H9 (cell line): ENCODE data around the gene FAM120A. TPM values are rescaled to one million over a fixed set of nuclear protein-coding genes. Genes with fewer than 3 reads are reported as not detected.

Source experiments
- DNase-seq: peaks from one replicate; pipeline ENCODE4 v3.0.0-alpha.2; 2017
- H2AFZ ChIP-seq: one replicate; pipeline ENCODE4 v1.6.1; 2013; ENCODE audit warnings: mild to moderate bottlenecking, low read length, control low read depth, moderate library complexity
- H2AK5ac ChIP-seq: 2 replicates; pipeline ENCODE4 v1.6.1; 2013; ENCODE audit warnings: low read length, control low read depth, mixed read lengths; ENCODE audit not compliant: insufficient read length
- H2BK120ac ChIP-seq: one replicate; pipeline ENCODE4 v1.6.1; 2013; ENCODE audit warnings: low read depth, mild to moderate bottlenecking, low read length, control low read depth, inconsistent platforms; ENCODE audit not compliant: poor library complexity, severe bottlenecking
- H2BK12ac ChIP-seq: 2 replicates; pipeline ENCODE4 v1.6.1; 2013; ENCODE audit warnings: low read length, control low read depth, mixed read lengths, low read depth; ENCODE audit not compliant: insufficient read length
- H2BK15ac ChIP-seq: 2 replicates; pipeline ENCODE4 v1.6.1; 2013; ENCODE audit warnings: low read depth, low read length, control low read depth
- H2BK20ac ChIP-seq: one replicate; pipeline ENCODE4 v1.6.1; 2013; ENCODE audit warnings: low read depth, mild to moderate bottlenecking, low read length, control low read depth, inconsistent platforms; ENCODE audit not compliant: poor library complexity, severe bottlenecking
- H2BK5ac ChIP-seq: 2 replicates; pipeline ENCODE4 v1.6.1; 2013; ENCODE audit warnings: low read length, control low read depth, mixed read lengths; ENCODE audit not compliant: insufficient read length
- H3K14ac ChIP-seq: 2 replicates; pipeline ENCODE4 v1.6.1; 2013; ENCODE audit warnings: low read length, control low read depth; ENCODE audit not compliant: insufficient read depth
- H3K18ac ChIP-seq: 2 replicates; pipeline ENCODE4 v1.6.1; 2013; ENCODE audit warnings: low read depth, mild to moderate bottlenecking, mixed read lengths, low read length, control low read depth; ENCODE audit not compliant: insufficient read length
- H3K23ac ChIP-seq: 2 replicates; pipeline ENCODE4 v1.6.1; 2013; ENCODE audit warnings: low read length, control low read depth, mixed read lengths, low read depth; ENCODE audit not compliant: insufficient read length
- H3K23me2 ChIP-seq: 2 replicates; pipeline ENCODE4 v1.6.1; 2013; ENCODE audit warnings: low read depth, mild to moderate bottlenecking, mixed read lengths, low read length, control low read depth; ENCODE audit not compliant: insufficient read length, poor library complexity, severe bottlenecking
- H3K27ac ChIP-seq: 2 replicates; pipeline ENCODE4 v1.5.1; 2013; ENCODE audit warnings: low read length, control low read depth, mixed read lengths, low read depth; ENCODE audit not compliant: insufficient read length
- H3K27me3 ChIP-seq: 2 replicates; pipeline ENCODE4 v1.6.1; 2013; ENCODE audit warnings: low read length, control low read depth, inconsistent platforms; ENCODE audit not compliant: insufficient read depth
- H3K4ac ChIP-seq: 2 replicates; pipeline ENCODE4 v1.6.1; 2013; ENCODE audit warnings: low read depth, mild to moderate bottlenecking, control low read depth, inconsistent platforms, low read length, moderate library complexity
- H3K4me1 ChIP-seq: 2 replicates; pipeline ENCODE4 v1.6.1; 2013; ENCODE audit warnings: low read length, control low read depth, inconsistent platforms; ENCODE audit not compliant: insufficient read depth
- H3K4me2 ChIP-seq: 2 replicates; pipeline ENCODE4 v1.6.1; 2013; ENCODE audit warnings: low read length, control low read depth, mixed read lengths; ENCODE audit not compliant: insufficient read length, insufficient read depth
- H3K56ac ChIP-seq: 2 replicates; pipeline ENCODE4 v1.6.1; 2013; ENCODE audit warnings: low read depth, mild to moderate bottlenecking, mixed read lengths, low read length, control low read depth; ENCODE audit not compliant: insufficient read length
- H3K79me1 ChIP-seq: 2 replicates; pipeline ENCODE4 v1.6.1; 2013; ENCODE audit warnings: low read depth, mild to moderate bottlenecking, moderate library complexity, low read length, control low read depth, inconsistent platforms; ENCODE audit not compliant: insufficient read depth, poor library complexity, severe bottlenecking
- H3K79me2 ChIP-seq: 2 replicates; pipeline ENCODE4 v1.6.1; 2013; ENCODE audit warnings: low read length, control low read depth, inconsistent platforms; ENCODE audit not compliant: insufficient read depth
- H3K9ac ChIP-seq: 2 replicates; pipeline ENCODE4 v1.6.1; 2013; ENCODE audit warnings: low read length, control low read depth, mixed read lengths; ENCODE audit not compliant: insufficient read length; ENCODE audit errors: extremely low read depth
- H3K9me3 ChIP-seq: one replicate; pipeline ENCODE4 v1.6.1; 2013; ENCODE audit warnings: low read depth, low read length, inconsistent platforms; ENCODE audit not compliant: control insufficient read depth
- H3T11ph ChIP-seq: one replicate; pipeline ENCODE4 v1.6.1; 2013; ENCODE audit warnings: mild to moderate bottlenecking, low read length, control low read depth, inconsistent platforms
- H4K20me1 ChIP-seq: one replicate; pipeline ENCODE4 v1.6.1; 2013; ENCODE audit not compliant: control insufficient read depth, insufficient read length, insufficient read depth
- H4K5ac ChIP-seq: 2 replicates; pipeline ENCODE4 v1.6.1; 2013; ENCODE audit warnings: low read depth, mild to moderate bottlenecking, mixed read lengths, low read length, control low read depth; ENCODE audit not compliant: insufficient read length
- H4K8ac ChIP-seq: replicated peaks from 2 replicates; pipeline ENCODE4 v1.6.1; 2013; ENCODE audit warnings: low read length, control low read depth, mixed read lengths, low read depth; ENCODE audit not compliant: insufficient read length
- H4K91ac ChIP-seq: 2 replicates; pipeline ENCODE4 v1.6.1; 2013; ENCODE audit warnings: low read depth, mild to moderate bottlenecking, moderate library complexity, mixed read lengths, low read length, control low read depth; ENCODE audit not compliant: insufficient read length
- H3K27ac Mint-ChIP-seq, 3 experiments: 2 replicates in 2 of 3; 3 replicates in 1 of 3; pipeline ENCODE4 v1.8.0; 2020 to 2021; ENCODE audit warnings: mixed read lengths in 3 of 3, mild to moderate bottlenecking in 1 of 3, moderate library complexity in 1 of 3
- H3K27me3 Mint-ChIP-seq: 2 replicates; pipeline ENCODE4 v1.8.0; 2021; ENCODE audit warnings: low read depth, mild to moderate bottlenecking, moderate library complexity, mixed read lengths
- H3K36me3 Mint-ChIP-seq, 3 experiments: 2 replicates in 2 of 3; 3 replicates in 1 of 3; pipeline ENCODE4 v1.8.0; 2020 to 2021; ENCODE audit warnings: low read depth in 3 of 3, mixed read lengths in 3 of 3; ENCODE audit not compliant: insufficient read depth in 1 of 3
- H3K4me1 Mint-ChIP-seq, 2 experiments: 2 replicates each; pipeline ENCODE4 v1.8.0; 2020; ENCODE audit warnings: mixed read lengths in 2 of 2
- H3K4me3 Mint-ChIP-seq, 2 experiments: 2 replicates in 1 of 2; 3 replicates in 1 of 2; pipeline ENCODE4 v1.8.0; 2020 to 2021; ENCODE audit warnings: mild to moderate bottlenecking in 2 of 2, mixed read lengths in 2 of 2, moderate library complexity in 1 of 2
- H3K9me3 Mint-ChIP-seq, 2 experiments: 2 replicates in 1 of 2; 3 replicates in 1 of 2; pipeline ENCODE4 v1.8.0; 2020; ENCODE audit warnings: mild to moderate bottlenecking in 2 of 2, mixed read lengths in 2 of 2, moderate library complexity in 1 of 2
- CTCF ChIP-seq: fragments of 200-600 bp; sonication (generic); conservative IDR thresholded peaks from 3 replicates; pipeline ENCODE4 v1.8.0; 2021; ENCODE audit warnings: antibody characterized with exemption, mild to moderate bottlenecking
- WGBS: extraction: QIAGEN DNeasy Blood & Tissue Kit; methylation state at CpG from one replicate; pipeline ENCODE4 v1.1.7; 2013; ENCODE audit warnings: missing lambda C conversion rate, low lambda C conversion rate, mixed read lengths; ENCODE audit not compliant: insufficient read length; ENCODE audit errors: extremely low coverage; 5-methylcytosine and 5-hydroxymethylcytosine counted together
- total RNA-seq: library from RNA; stranded (reverse); gene quantifications from 2 replicates; pipeline ENCODE4 v1.2.1, GENCODE V29; 2021

The FAM120A gene
- total RNA-seq, 1 experiment from 2014 or later = 57.7 TPM

GRCh38 chr9:93436655-93437407 is 14.7 kb upstream of the FAM120A start:
- no peak overlapping the region for H3K9ac ChIP-seq
- H3K4ac ChIP-seq = no peak overlapping the region
- no peaks in the 10 kb centered on the region for H3K9me3 ChIP-seq
- no peak overlapping the region for H4K5ac ChIP-seq
- peak; percentile 47 for DNase-seq
- H4K91ac ChIP-seq = no peak overlapping the region
- no peak overlapping the region for H2BK120ac ChIP-seq
- H3K4me1 Mint-ChIP-seq = peaks cover 4 to 11% of the 10 kb centered on the region in 2 experiments; a peak in 3 of 4 replicates
- H4K8ac ChIP-seq = no peak overlapping the region
- peaks cover 1% of the 10 kb centered on the region; the same call in 1 of the 2 replicates for H3K27me3 Mint-ChIP-seq
- no peak overlapping the region for H2AFZ ChIP-seq
- H2BK5ac ChIP-seq = no peak overlapping the region
- no peaks in the 10 kb centered on the region for H3K27me3 ChIP-seq
- WGBS = no CpG with 5 or more reads among the region's 7 CpGs
- H3K9me3 Mint-ChIP-seq = no peaks in the 10 kb centered on the region
- H3K79me1 ChIP-seq = no peaks in the 10 kb centered on the region
- no peak for TF ChIP-seq CTCF
- no peak overlapping the region for H3K4me3 Mint-ChIP-seq
- no peak overlapping the region for H3K18ac ChIP-seq
- no peaks in the 10 kb centered on the region for H3K79me2 ChIP-seq
- H2BK15ac ChIP-seq = no peak overlapping the region
- no peak overlapping the region for H3T11ph ChIP-seq
- H3K56ac ChIP-seq = no peak overlapping the region
- H3K27ac ChIP-seq = no peak overlapping the region
- no peak overlapping the region for H3K23ac ChIP-seq
- no peak overlapping the region for H3K14ac ChIP-seq
- no peaks in the 10 kb centered on the region for H4K20me1 ChIP-seq
- no peaks in the 10 kb centered on the region for H3K4me1 ChIP-seq
- H3K4me2 ChIP-seq = no peak overlapping the region
- no peaks in the 10 kb centered on the region for H3K23me2 ChIP-seq
- 0 out of 7 replicates have a peak overlapping the region, but pooled peaks of 1 of the 3 experiments have one; percentile 2 for H3K27ac Mint-ChIP-seq
- H3K36me3 Mint-ChIP-seq = no peaks in the 10 kb centered on the region
- H2BK12ac ChIP-seq = no peak overlapping the region
- H2AK5ac ChIP-seq = no peak overlapping the region
- no peak overlapping the region for H2BK20ac ChIP-seq
